ENCODE results near the gene OR2M5. TPM values are rescaled to one million over a fixed set of nuclear protein-coding genes. Genes with fewer than 3 reads are reported as not detected.

The OR2M5 gene
- total and polyA plus RNA-seq, 2 of the 8 experiments (the other 6 are each of a cell fraction or from before 2014, with no cell fraction given), result not detected

GRCh38 chr1:248165186-248165585 lies 20.2 kb downstream of the OR2M5 start (continued):
- TF ChIP-seq CHD7 (IDR thresholded peaks at IDR 0.05; ENCODE audit: insufficient replicate concordance, low read length) (no peak), SAP30 (IDR thresholded peaks at IDR 0.05; ENCODE audit: insufficient read depth, insufficient replicate concordance, low read length) (no peak), SIN3A (conservative IDR thresholded peaks at IDR 0.05 in 1 of 2, IDR thresholded peaks at IDR 0.05 in 1 of 2; ENCODE audit: low read depth in 1 of 2, low read length in 2 of 2) (no peak), CREB1 (IDR thresholded peaks at IDR 0.05) (no peak), SIX5 (IDR thresholded peaks at IDR 0.05; ENCODE audit: low read depth, low read length) (no peak)
